T47D (cell line): ENCODE results near the gene MLLT10.

Source experiments
- DNase-seq, 2 experiments: peaks; one replicate each; pipeline versions ENCODE4 v3.0.0 to v3.0.0-alpha.2; 2011 to 2012; ENCODE audit warnings: low read depth in 1 of 2, low spot score in 1 of 2
- JUND ChIP-seq: IDR thresholded peaks from 2 replicates; pipeline ENCODE4 v1.6.1; 2012; ENCODE audit warnings: low read depth
- in situ Hi-C: cut with HindIII; loops from 2 replicates; pipeline ENCODE4 v1.10.0; 2016; ENCODE audit warnings: low sequenced_read_pairs, low pct_unique_long_range_greater_than_20kb

MLLT10 gene

DNA sequence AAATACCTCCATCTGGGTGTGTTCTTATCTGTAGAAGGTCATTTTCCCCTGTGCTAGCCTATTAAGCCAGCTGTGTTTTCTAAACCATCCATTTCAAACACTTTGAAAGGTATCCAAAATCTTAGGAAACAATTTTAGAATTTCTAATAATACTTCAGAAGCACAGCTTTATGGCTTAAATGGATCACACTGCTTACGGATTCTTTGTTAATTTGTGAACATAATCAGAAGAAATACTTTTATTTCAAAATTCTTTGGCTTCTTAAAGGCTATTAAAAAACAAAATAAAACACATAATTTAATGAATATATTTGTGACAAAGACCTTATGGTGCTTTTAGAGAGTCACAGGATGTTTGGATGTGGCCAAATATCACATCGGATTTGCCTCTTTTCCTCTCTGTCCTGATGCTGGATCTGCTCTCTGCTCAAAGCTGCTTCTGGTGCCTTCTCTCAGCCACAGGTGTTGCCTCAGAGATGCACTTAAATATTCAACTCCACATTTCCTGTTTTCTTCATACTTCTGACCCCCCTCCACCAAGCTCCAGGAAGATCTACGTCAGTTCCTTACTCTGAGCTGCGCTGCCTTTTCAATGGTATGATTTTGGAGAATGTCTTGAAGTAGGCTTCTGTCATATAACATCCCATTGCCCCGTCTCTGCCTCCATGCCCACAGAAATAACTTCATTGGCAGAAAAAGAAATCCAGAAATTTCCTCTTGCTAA lies 230.6 kb downstream of the MLLT10 start:
- no peak for DNase-seq
- in situ Hi-C loops = no loop called here
- no peak for TF ChIP-seq JUND

DNA sequence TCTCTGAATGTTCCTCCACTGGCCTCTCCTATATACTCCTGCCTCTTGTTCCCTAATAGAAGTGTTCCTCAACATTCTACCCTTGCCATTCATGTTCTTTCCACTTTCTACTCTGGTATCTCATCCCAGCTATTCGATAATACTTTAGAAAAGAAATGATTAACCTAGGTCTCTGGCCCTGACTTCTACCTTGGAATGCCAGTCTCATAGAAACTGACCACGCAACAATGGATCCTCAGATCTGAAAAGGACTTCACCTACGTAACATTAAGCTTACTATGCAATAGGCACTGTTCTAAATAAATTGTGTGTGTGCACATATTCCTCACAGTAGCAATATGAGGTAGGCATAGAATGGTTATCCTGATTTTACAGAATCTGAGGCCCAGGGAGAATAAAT lies 235.0 kb downstream of the MLLT10 start:
- in situ Hi-C loops = no loop called here
- DNase-seq = no peak
- TF ChIP-seq JUND = no peak

DNA sequence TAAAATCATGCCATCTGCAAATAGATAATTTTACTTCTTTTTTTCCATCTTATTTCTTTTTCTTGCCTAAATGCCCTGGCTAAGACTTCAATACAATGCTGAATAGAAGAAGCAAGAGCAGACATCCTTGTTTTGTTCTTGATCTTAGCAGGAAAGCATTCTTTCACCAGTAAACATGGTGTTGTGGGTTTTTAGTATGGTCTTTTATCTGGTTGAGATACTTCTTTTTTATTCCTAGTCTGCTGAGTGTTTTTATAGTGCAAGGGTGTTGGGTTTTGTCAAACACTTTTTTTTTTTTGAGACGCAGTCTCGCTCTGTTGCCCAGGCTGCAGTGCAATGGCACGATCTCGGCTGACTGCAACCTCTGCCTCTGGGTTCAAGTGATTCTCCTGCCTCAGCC lies 237.2 kb downstream of the MLLT10 start:
- no peak for DNase-seq
- TF ChIP-seq JUND = no peak
- in situ Hi-C loops = no loop called here

DNA sequence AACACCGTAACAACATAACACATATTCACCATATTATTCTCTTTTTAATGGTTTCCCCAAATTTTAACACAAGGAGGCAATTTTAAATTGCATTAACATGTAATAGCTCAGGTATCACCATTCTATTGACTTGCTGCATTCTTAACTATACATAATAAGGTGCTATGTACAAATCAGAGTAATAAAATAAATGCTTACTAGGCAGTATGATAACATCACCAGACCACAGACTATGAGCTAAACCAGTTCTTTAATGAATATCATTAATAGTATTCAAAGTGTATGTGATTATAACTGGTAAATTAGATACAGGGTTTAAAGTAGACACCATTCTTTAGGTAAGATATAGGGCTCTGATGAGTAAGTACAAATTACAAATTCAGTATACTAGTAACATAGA lies 242.9 kb downstream of the MLLT10 start:
- no peak for TF ChIP-seq JUND
- in situ Hi-C loops = no loop called here
- no peak for DNase-seq

DNA sequence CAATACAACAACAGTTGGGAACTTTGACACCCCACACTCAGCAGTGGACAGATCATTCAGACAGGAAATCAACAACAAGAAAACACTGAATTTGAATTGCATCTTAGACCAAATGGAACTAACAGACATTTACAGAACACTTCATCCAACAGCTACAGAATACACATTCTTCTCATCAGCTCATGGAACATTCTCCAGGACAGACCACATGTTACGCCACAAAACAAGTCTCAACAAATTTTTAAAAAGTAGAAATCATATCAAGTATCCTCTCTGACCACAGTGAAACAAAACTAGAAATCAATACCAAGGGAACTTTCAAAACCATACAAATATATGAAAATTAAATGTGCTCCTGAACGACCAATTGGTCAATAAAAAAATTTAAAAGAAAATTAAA lies 257.2 kb downstream of the MLLT10 start:
- no peak for TF ChIP-seq JUND
- in situ Hi-C loops = no loop called here
- DNase-seq = no peak
